Caco-2 (cell line): ENCODE results near the gene COLEC11. TPM values are rescaled to one million over a fixed set of nuclear protein-coding genes. Genes with fewer than 3 reads are reported as not detected.

Experiments used
- BruUV-seq: library from RNA; stranded (reverse); fragments of 400-500 nt; replicated peaks from 2 replicates; lab custom pipeline; 2021; lab: Mats Ljungman, UMichigan
- CTCF ChIA-PET: fragments of 300-600 bp; sonication (Branson Sonifier 250); formaldehyde crosslinking; loops from one replicate; lab custom pipeline; 2022; ENCODE audit warnings: antibody characterized with exemption; lab: Charles Lee
- POLR2A ChIA-PET: fragments of 300-600 bp; sonication (Branson Sonifier 250); formaldehyde crosslinking; loops from one replicate; lab custom pipeline; 2022; ENCODE audit warnings: antibody characterized with exemption; lab: Charles Lee
- DNase-seq, 2 experiments: peaks; one replicate each; pipeline versions ENCODE4 v3.0.0 to v3.0.0-alpha.2; 2020 to 2022
- H3K27me3 ChIP-seq: replicated peaks from 2 replicates; pipeline ENCODE4 v1.6.0; 2011; ENCODE audit warnings: low read length; ENCODE audit not compliant: control insufficient read depth, insufficient read depth
- H3K36me3 ChIP-seq: 2 replicates; pipeline ENCODE4 v1.5.1; 2011; ENCODE audit warnings: low read length; ENCODE audit not compliant: control insufficient read depth, insufficient read depth
- H3K4me1 ChIP-seq: fragments of 250-450 bp; sonication (Bioruptor Pico); 2 replicates; pipeline ENCODE4 v1.5.1; 2020; ENCODE audit warnings: mild to moderate bottlenecking
- H3K4me3 ChIP-seq: 2 replicates; pipeline ENCODE4 v1.5.1; 2011; ENCODE audit warnings: low read depth, mild to moderate bottlenecking, control low read depth, low read length
- H3K9me3 ChIP-seq: fragments of 250-450 bp; sonication (Bioruptor Pico); 2 replicates; pipeline ENCODE4 v1.5.1; 2020; ENCODE audit warnings: mild to moderate bottlenecking, moderate library complexity
- H3K27ac Mint-ChIP-seq: one replicate; pipeline ENCODE4 v1.8.0; 2022; ENCODE audit warnings: mixed read lengths; ENCODE audit not compliant: unreplicated experiment
- H3K27me3 Mint-ChIP-seq: one replicate; pipeline ENCODE4 v1.8.0; 2022; ENCODE audit warnings: mixed read lengths; ENCODE audit not compliant: insufficient read depth, unreplicated experiment
- H3K36me3 Mint-ChIP-seq: one replicate; pipeline ENCODE4 v1.8.0; 2022; ENCODE audit warnings: mild to moderate bottlenecking, mixed read lengths; ENCODE audit not compliant: insufficient read depth, unreplicated experiment
- H3K4me1 Mint-ChIP-seq: one replicate; pipeline ENCODE4 v1.8.0; 2022; ENCODE audit warnings: low read depth, mixed read lengths; ENCODE audit not compliant: unreplicated experiment
- H3K4me3 Mint-ChIP-seq: one replicate; pipeline ENCODE4 v1.8.0; 2022; ENCODE audit warnings: mild to moderate bottlenecking, moderate library complexity, mixed read lengths; ENCODE audit not compliant: unreplicated experiment
- H3K9me3 Mint-ChIP-seq: one replicate; pipeline ENCODE4 v1.8.0; 2022; ENCODE audit warnings: mixed read lengths; ENCODE audit not compliant: unreplicated experiment
- CTCF ChIP-seq, 2 experiments: fragments of 200-600 bp in 1 of 2; IDR thresholded peaks; 1 replicate in 1 of 2; 2 replicates in 1 of 2; pipeline versions ENCODE4 v1.5.1 to v1.8.0; 2011 to 2022; ENCODE audit warnings: antibody characterized with exemption in 1 of 2, control low read depth in 1 of 2, inconsistent platforms in 1 of 2, low read depth in 1 of 2, low read length in 1 of 2, mild to moderate bottlenecking in 1 of 2, moderate library complexity in 1 of 2; ENCODE audit not compliant: insufficient read depth in 1 of 2, severe bottlenecking in 1 of 2, unreplicated experiment in 1 of 2
- intact Hi-C: fragments of 100-400 bp; cut with micrococcal nuclease; formaldehyde crosslinking; loops from one replicate; pipeline ENCODE4 v1.10.0; 2022; ENCODE audit not compliant: unreplicated experiment
- total RNA-seq: library from RNA; stranded (reverse); gene quantifications from 2 replicates; pipeline ENCODE4 v1.2.3, GENCODE V29; 2022

The COLEC11 gene
- total RNA-seq, 1 experiment from 2014 or later = not detected

GRCh38 chr2:3630631-3631030 lies 35.7 kb downstream of the COLEC11 start:
- Histone ChIP-seq H3K27me3 (no peaks in the 10 kb centered on the region), H3K36me3 (no peaks in the 10 kb centered on the region), H3K4me1 (no peaks in the 10 kb centered on the region), H3K4me3 (no peak overlapping the region), H3K9me3 (no peaks in the 10 kb centered on the region)
- ChIA-PET POLR2A (no interaction called here), CTCF (no interaction called here)
- Mint-ChIP-seq H3K27me3 (no peaks in the 10 kb centered on the region), H3K36me3 (no peaks in the 10 kb centered on the region), H3K9me3 (no peaks in the 10 kb centered on the region), H3K27ac (no peak overlapping the region), H3K4me1 (no peaks in the 10 kb centered on the region), H3K4me3 (no peak overlapping the region)
- DNase-seq = peak in 1 of 2 experiments; percentile 1
- intact Hi-C loops = no loop called here
- TF ChIP-seq CTCF (IDR thresholded peaks at IDR 0.05; ENCODE audit: insufficient read depth in 1 of 2, low read depth in 1 of 2, low read length in 1 of 2, severe bottlenecking in 1 of 2, unreplicated experiment in 1 of 2) = no peak
- no TSS peak for BruUV-seq

DNA sequence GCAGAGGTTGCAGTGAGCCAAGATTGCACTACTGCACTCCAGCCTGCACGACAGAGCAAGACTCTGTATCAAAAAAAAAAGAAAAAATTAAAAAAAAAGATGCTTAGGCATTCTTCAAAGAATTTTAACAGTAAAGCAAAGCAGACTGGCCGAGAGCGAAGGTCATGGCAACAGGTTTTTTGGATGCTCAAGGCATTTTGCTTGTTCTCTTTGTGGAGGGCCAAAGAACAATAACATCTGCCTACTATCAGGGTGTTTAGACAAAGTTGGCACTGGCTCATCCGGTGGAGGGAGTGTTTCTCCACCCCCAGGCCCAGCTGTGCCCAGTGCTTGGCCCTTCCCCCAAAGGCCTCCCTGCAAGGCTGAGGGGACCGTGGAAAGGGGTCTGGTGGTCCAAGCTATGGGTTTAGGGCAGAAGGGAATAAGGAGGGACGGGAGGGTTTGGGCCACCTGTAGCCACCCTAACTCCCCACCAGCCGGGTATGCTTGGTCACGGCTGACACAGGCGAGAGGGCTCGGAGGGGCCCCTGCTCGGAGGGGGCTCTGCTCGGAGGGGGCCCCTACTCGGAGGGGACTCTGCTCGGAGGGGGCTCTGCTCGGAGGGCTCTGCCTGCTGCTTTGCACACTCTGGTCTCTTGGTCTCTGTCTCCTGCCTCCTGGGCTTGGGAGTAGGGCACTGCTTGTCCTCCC lies 36.4 kb downstream of the COLEC11 start:
- intact Hi-C loops = no loop called here
- peak in 1 of 2 experiments; percentile 10 for DNase-seq
- TF ChIP-seq CTCF (IDR thresholded peaks at IDR 0.05; ENCODE audit: insufficient read depth in 1 of 2, low read depth in 1 of 2, low read length in 1 of 2, severe bottlenecking in 1 of 2, unreplicated experiment in 1 of 2) = no peak
- Mint-ChIP-seq H3K27ac (no peak overlapping the region), H3K27me3 (no peaks in the 10 kb centered on the region), H3K4me1 (no peaks in the 10 kb centered on the region), H3K4me3 (no peak overlapping the region), H3K36me3 (no peaks in the 10 kb centered on the region), H3K9me3 (no peaks in the 10 kb centered on the region)
- H3K4me1 ChIP-seq = no peaks in the 10 kb centered on the region
- H3K9me3 ChIP-seq = no peaks in the 10 kb centered on the region
- no peaks in the 10 kb centered on the region for H3K36me3 ChIP-seq
- H3K4me3 ChIP-seq = no peak overlapping the region
- ChIA-PET POLR2A (no interaction called here), CTCF (no interaction called here)
- H3K27me3 ChIP-seq = no peaks in the 10 kb centered on the region
- no TSS peak for BruUV-seq

DNA sequence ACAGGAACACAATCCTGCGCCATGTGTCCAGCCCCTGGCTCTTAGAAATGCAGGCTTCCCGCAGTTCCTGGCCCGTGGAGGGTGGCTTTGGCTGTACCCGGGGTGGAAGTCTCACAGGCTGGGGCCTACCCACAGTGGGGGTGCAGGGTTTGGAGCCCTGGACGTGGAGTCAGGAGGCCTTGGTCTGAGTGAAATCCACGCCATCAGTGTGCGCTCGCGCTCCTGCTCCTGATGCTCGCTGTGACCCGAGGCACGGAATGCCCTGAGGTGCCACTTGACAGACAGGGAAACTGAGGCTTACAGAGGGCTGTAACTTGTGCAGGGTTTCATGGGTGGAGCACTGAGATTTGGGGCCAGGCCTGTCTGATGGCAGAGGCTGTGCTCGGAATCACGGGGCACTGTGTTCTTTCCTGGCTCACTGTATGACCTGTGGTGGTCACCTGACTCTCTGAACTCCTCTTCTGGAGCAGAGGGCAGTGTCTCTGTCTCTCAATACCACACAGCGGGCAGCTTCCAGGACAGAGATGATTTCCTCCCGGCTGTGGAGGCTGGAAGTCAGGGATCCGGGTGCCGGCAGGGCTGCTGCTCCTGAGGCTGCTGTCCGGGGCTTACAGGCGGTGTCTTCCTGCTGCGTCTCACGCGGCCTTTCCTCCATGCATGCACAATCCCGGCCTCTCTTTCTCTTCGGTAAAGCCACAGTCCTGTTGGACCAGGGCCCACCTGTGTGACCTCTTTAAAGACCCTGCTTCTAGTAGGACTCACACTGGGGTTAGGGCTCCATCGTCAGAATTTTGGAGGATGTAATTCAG lies 37.1 kb downstream of the COLEC11 start:
- Mint-ChIP-seq H3K9me3 (no peaks in the 10 kb centered on the region), H3K36me3 (no peaks in the 10 kb centered on the region), H3K4me1 (no peaks in the 10 kb centered on the region), H3K27ac (no peak overlapping the region), H3K4me3 (no peak overlapping the region), H3K27me3 (no peaks in the 10 kb centered on the region)
- ChIA-PET CTCF (no interaction called here), POLR2A (no interaction called here)
- no peak for TF ChIP-seq CTCF (IDR thresholded peaks at IDR 0.05; ENCODE audit: insufficient read depth in 1 of 2, low read depth in 1 of 2, low read length in 1 of 2, severe bottlenecking in 1 of 2, unreplicated experiment in 1 of 2)
- peak in 1 of 2 experiments; percentile 30 for DNase-seq
- no peaks in the 10 kb centered on the region for H3K27me3 ChIP-seq
- no peaks in the 10 kb centered on the region for H3K36me3 ChIP-seq
- H3K4me1 ChIP-seq = no peaks in the 10 kb centered on the region
- intact Hi-C loops = no loop called here
- no peak overlapping the region for H3K4me3 ChIP-seq
- no peaks in the 10 kb centered on the region for H3K9me3 ChIP-seq
- BruUV-seq = no TSS peak
